WTC11 (cell line): Measurements from ENCODE around the gene CTBP1. TPM values are rescaled to one million over a fixed set of nuclear protein-coding genes. Genes with fewer than 3 reads are reported as not detected.

Experiments
- ATAC-seq: fragments of 200-7000 bp; cut with Tn5 transposase; 2 replicates; pipeline ENCODE4 v1.10.0; 2021; ENCODE audit warnings: mild to moderate bottlenecking, moderate library complexity
- CTCF ChIA-PET: fragments of 300-600 bp; sonication (Branson Sonifier 250); formaldehyde crosslinking; loops from one replicate; lab custom pipeline; 2021; ENCODE audit warnings: antibody characterized with exemption; lab: Charles Lee
- POLR2A ChIA-PET: fragments of 350-600 bp; sonication (Branson Sonifier 250); formaldehyde crosslinking; loops from one replicate; lab custom pipeline; 2021; ENCODE audit warnings: antibody characterized with exemption; lab: Charles Lee
- DNase-seq: peaks from one replicate; pipeline ENCODE4 v3.0.0; 2021; ENCODE audit warnings: low spot score
- H3K27ac Mint-ChIP-seq: 2 replicates; pipeline ENCODE4 v1.8.0; 2021; ENCODE audit warnings: mixed read lengths
- H3K27me3 Mint-ChIP-seq: 2 replicates; pipeline ENCODE4 v1.8.0; 2021; ENCODE audit warnings: low read depth, mild to moderate bottlenecking, moderate library complexity, mixed read lengths
- H3K36me3 Mint-ChIP-seq: 2 replicates; pipeline ENCODE4 v1.8.0; 2021; ENCODE audit warnings: mixed read lengths
- H3K4me1 Mint-ChIP-seq: 2 replicates; pipeline ENCODE4 v1.8.0; 2022; ENCODE audit warnings: mixed read lengths
- H3K4me3 Mint-ChIP-seq: 2 replicates; pipeline ENCODE4 v1.8.0; 2021; ENCODE audit warnings: mild to moderate bottlenecking, moderate library complexity, mixed read lengths
- H3K9me3 Mint-ChIP-seq: 2 replicates; pipeline ENCODE4 v1.8.0; 2021; ENCODE audit warnings: mixed read lengths
- ATF2 ChIP-seq: sonication (generic); formaldehyde crosslinking; IDR thresholded peaks from 2 replicates; pipeline ENCODE4 v1.8.1; 2022; ENCODE audit warnings: low read depth, missing genetic modification reagents, borderline replicate concordance
- GABPB1 ChIP-seq: sonication (generic); formaldehyde crosslinking; IDR thresholded peaks from 2 replicates; pipeline ENCODE4 v1.8.1; 2023; ENCODE audit warnings: mild to moderate bottlenecking, missing genetic modification reagents
- MYBL2 ChIP-seq: sonication (generic); formaldehyde crosslinking; IDR thresholded peaks from 2 replicates; pipeline ENCODE4 v1.8.1; 2023; ENCODE audit warnings: mild to moderate bottlenecking, moderate library complexity, missing genetic modification reagents
- NR2C2 ChIP-seq: sonication (generic); formaldehyde crosslinking; IDR thresholded peaks from 2 replicates; pipeline ENCODE4 v1.8.0; 2022; ENCODE audit warnings: mild to moderate bottlenecking, missing genetic modification reagents
- TP53 ChIP-seq: sonication (generic); formaldehyde crosslinking; IDR thresholded peaks from 2 replicates; pipeline ENCODE4 v1.8.1; 2023; ENCODE audit warnings: mild to moderate bottlenecking, missing genetic modification reagents
- ZNF121 ChIP-seq: sonication (generic); formaldehyde crosslinking; IDR thresholded peaks from 2 replicates; pipeline ENCODE4 v1.8.0; 2023; ENCODE audit warnings: missing genetic modification reagents
- ZNF138 ChIP-seq: sonication (generic); formaldehyde crosslinking; conservative IDR thresholded peaks from 2 replicates; pipeline ENCODE4 v1.8.1; 2022; ENCODE audit warnings: mild to moderate bottlenecking, moderate library complexity, missing genetic modification reagents
- ZNF317 ChIP-seq: sonication (generic); formaldehyde crosslinking; IDR thresholded peaks from 2 replicates; pipeline ENCODE4 v1.8.1; 2023; ENCODE audit warnings: low read depth, mild to moderate bottlenecking, moderate library complexity, missing genetic modification reagents, borderline replicate concordance
- ZNF532 ChIP-seq: fragments of 250-450 bp; sonication (Bioruptor Pico); IDR thresholded peaks from 2 replicates; pipeline ENCODE4 v1.9.0; 2021; ENCODE audit warnings: mild to moderate bottlenecking, borderline replicate concordance
- total RNA-seq: library from RNA; stranded (reverse); gene quantifications from 3 replicates; pipeline ENCODE4 v1.2.3, GENCODE V29; 2021
- TF ChIP-seq, protein P1 (sequence below): sonication (generic); formaldehyde crosslinking; IDR thresholded peaks from 2 replicates; pipeline ENCODE4 v1.8.1; 2023; ENCODE audit warnings: mild to moderate bottlenecking, missing genetic modification reagents, borderline replicate concordance
- TF ChIP-seq, protein P2 (sequence below): sonication (generic); formaldehyde crosslinking; conservative IDR thresholded peaks from 2 replicates; pipeline ENCODE4 v1.8.1; 2022; ENCODE audit warnings: mild to moderate bottlenecking, missing genetic modification reagents
- TF ChIP-seq, protein P3 (sequence below): sonication (generic); formaldehyde crosslinking; IDR thresholded peaks from 2 replicates; pipeline ENCODE4 v1.8.1; 2023; ENCODE audit warnings: mild to moderate bottlenecking, moderate library complexity, missing genetic modification reagents

CTBP1 gene
- total RNA-seq, 1 experiment from 2014 or later: 143 TPM

DNA sequence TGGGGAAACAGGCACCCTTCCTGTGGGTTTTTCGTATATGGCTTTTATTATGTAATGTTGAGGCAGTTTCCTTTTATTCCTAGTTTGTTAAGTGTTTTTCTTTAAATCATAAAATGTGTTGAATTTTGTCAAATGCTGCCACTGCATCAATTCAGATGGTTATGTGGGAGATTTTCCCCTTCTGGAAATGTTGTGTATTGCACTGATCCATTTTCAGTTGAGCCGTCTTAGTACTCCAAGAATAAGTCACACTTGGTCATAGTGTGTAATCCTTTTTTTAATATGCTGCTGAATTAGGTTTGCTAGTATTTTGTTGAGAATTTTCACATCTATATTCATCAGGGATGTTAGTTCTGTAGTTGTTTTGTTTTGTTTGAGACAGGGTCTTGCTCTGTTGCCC is 9.5 kb upstream of the CTBP1 start (continued):
- TF ChIP-seq GABPB1 (CRISPR knock-in tag) (no peak), ZNF532 (no peak), MYBL2 (CRISPR knock-in tag) (no peak), ZNF317 (CRISPR knock-in tag) (no peak), ZNF121 (no peak), TP53 (CRISPR knock-in tag) (no peak)
- TF ChIP-seq, protein P1, sequence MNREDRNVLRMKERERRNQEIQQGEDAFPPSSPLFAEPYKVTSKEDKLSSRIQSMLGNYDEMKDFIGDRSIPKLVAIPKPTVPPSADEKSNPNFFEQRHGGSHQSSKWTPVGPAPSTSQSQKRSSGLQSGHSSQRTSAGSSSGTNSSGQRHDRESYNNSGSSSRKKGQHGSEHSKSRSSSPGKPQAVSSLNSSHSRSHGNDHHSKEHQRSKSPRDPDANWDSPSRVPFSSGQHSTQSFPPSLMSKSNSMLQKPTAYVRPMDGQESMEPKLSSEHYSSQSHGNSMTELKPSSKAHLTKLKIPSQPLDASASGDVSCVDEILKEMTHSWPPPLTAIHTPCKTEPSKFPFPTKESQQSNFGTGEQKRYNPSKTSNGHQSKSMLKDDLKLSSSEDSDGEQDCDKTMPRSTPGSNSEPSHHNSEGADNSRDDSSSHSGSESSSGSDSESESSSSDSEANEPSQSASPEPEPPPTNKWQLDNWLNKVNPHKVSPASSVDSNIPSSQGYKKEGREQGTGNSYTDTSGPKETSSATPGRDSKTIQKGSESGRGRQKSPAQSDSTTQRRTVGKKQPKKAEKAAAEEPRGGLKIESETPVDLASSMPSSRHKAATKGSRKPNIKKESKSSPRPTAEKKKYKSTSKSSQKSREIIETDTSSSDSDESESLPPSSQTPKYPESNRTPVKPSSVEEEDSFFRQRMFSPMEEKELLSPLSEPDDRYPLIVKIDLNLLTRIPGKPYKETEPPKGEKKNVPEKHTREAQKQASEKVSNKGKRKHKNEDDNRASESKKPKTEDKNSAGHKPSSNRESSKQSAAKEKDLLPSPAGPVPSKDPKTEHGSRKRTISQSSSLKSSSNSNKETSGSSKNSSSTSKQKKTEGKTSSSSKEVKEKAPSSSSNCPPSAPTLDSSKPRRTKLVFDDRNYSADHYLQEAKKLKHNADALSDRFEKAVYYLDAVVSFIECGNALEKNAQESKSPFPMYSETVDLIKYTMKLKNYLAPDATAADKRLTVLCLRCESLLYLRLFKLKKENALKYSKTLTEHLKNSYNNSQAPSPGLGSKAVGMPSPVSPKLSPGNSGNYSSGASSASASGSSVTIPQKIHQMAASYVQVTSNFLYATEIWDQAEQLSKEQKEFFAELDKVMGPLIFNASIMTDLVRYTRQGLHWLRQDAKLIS (CRISPR knock-in tag): no peak
- TF ChIP-seq, all 79 proteins: peak for 0

GRCh38 chr4:1255699-1256098 is 6.8 kb upstream of the CTBP1 start:
- CTCF ChIA-PET: interaction anchor here (1.0 kb wide), 1 partner anchor 12 kb away, joined by 3 read pairs; no protein-coding TSS in a partner anchor
- Mint-ChIP-seq H3K4me3 (no peak overlapping the region), H3K36me3 (peaks cover 48% of the 10 kb centered on the region), H3K27me3 (peaks cover 53% of the 10 kb centered on the region), H3K27ac (no peak overlapping the region), H3K9me3 (peaks cover 74% of the 10 kb centered on the region), H3K4me1 (no peaks in the 10 kb centered on the region)
- DNase-seq (no peak), ATAC-seq (no peak)
- POLR2A ChIA-PET: no interaction called here
- TF ChIP-seq ZNF138 (CRISPR knock-in tag): no peak
- no peak for TF ChIP-seq NR2C2 (CRISPR knock-in tag)
- TF ChIP-seq, protein P2, sequence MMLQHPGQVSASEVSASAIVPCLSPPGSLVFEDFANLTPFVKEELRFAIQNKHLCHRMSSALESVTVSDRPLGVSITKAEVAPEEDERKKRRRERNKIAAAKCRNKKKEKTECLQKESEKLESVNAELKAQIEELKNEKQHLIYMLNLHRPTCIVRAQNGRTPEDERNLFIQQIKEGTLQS: no peak
- TF ChIP-seq ATF2: no peak
- TF ChIP-seq, protein P3, sequence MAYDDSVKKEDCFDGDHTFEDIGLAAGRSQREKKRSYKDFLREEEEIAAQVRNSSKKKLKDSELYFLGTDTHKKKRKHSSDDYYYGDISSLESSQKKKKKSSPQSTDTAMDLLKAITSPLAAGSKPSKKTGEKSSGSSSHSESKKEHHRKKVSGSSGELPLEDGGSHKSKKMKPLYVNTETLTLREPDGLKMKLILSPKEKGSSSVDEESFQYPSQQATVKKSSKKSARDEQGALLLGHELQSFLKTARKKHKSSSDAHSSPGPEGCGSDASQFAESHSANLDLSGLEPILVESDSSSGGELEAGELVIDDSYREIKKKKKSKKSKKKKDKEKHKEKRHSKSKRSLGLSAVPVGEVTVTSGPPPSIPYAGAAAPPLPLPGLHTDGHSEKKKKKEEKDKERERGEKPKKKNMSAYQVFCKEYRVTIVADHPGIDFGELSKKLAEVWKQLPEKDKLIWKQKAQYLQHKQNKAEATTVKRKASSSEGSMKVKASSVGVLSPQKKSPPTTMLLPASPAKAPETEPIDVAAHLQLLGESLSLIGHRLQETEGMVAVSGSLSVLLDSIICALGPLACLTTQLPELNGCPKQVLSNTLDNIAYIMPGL (CRISPR knock-in tag): no peak
- TF ChIP-seq, protein P1 (CRISPR knock-in tag): no peak
